Keratinocyte (primary cell): Measurements from ENCODE around the gene MTUS2. TPM values are rescaled to one million over a fixed set of nuclear protein-coding genes. Genes with fewer than 3 reads are reported as not detected.

Experiments used
- DNase-seq: peaks from one replicate; pipeline ENCODE4 v3.0.0-alpha.2; 2011; ENCODE audit warnings: low read depth, missing footprints, low spot score
- FAIRE-seq: peaks from 2 replicates; lab custom pipeline; 2011; peaks lifted over from hg19 to GRCh38; lab: Jason Lieb, UNC
- H2AFZ ChIP-seq: 2 replicates; pipeline ENCODE4 v1.6.0; 2012; ENCODE audit warnings: low read length, control low read depth, inconsistent platforms; ENCODE audit not compliant: control insufficient read depth
- H3K27ac ChIP-seq: 2 replicates; pipeline ENCODE4 v1.5.1; 2011; ENCODE audit warnings: low read length; ENCODE audit not compliant: control insufficient read depth, insufficient read depth
- H3K27me3 ChIP-seq: 3 replicates; pipeline ENCODE4 v1.6.0; 2011; ENCODE audit warnings: low read length; ENCODE audit not compliant: control insufficient read depth, insufficient read depth; ENCODE audit errors: extremely low read depth
- H3K36me3 ChIP-seq, 2 experiments: 2 replicates in 1 of 2; 3 replicates in 1 of 2; pipeline ENCODE4 v1.5.1; 2011; ENCODE audit warnings: low read length in 2 of 2, mild to moderate bottlenecking in 1 of 2; ENCODE audit not compliant: control insufficient read depth in 2 of 2, insufficient read depth in 2 of 2; ENCODE audit errors: extremely low read depth in 1 of 2
- H3K4me1 ChIP-seq: 3 replicates; pipeline ENCODE4 v1.5.1; 2011; ENCODE audit warnings: low read length; ENCODE audit not compliant: control insufficient read depth, insufficient read depth; ENCODE audit errors: extremely low read depth
- H3K4me2 ChIP-seq: 3 replicates; pipeline ENCODE4 v1.6.0; 2011; ENCODE audit warnings: low read depth, low read length; ENCODE audit not compliant: control insufficient read depth, insufficient read depth; ENCODE audit errors: extremely low read depth
- H3K4me3 ChIP-seq, 3 experiments: fragments of 200-600 bp in 1 of 3; sonication (generic) in 1 of 3; 2 replicates in 2 of 3; 3 replicates in 1 of 3; pipeline ENCODE4 v1.5.1; 2011 to 2016; ENCODE audit warnings: low read length in 3 of 3, mild to moderate bottlenecking in 3 of 3, control low read depth in 2 of 3, inconsistent platforms in 1 of 3, low read depth in 1 of 3, mixed read lengths in 1 of 3, mixed run types in 1 of 3, moderate library complexity in 1 of 3; ENCODE audit not compliant: control insufficient read depth in 2 of 3, insufficient read depth in 2 of 3; ENCODE audit errors: extremely low read depth in 1 of 3
- H3K79me2 ChIP-seq: 2 replicates; pipeline ENCODE4 v1.6.0; 2012; ENCODE audit warnings: low read length; ENCODE audit not compliant: control insufficient read depth, insufficient read depth
- H3K9ac ChIP-seq: 3 replicates; pipeline ENCODE4 v1.6.0; 2011; ENCODE audit warnings: low read length; ENCODE audit not compliant: control insufficient read depth, insufficient read depth; ENCODE audit errors: extremely low read depth
- H3K9me1 ChIP-seq: 3 replicates; pipeline ENCODE4 v1.6.0; 2011; ENCODE audit warnings: low read length; ENCODE audit not compliant: control insufficient read depth, insufficient read depth; ENCODE audit errors: extremely low read depth
- H3K9me3 ChIP-seq: 2 replicates; pipeline ENCODE4 v1.5.1; 2012; ENCODE audit warnings: low read depth, low read length; ENCODE audit not compliant: control insufficient read depth
- H4K20me1 ChIP-seq: 3 replicates; pipeline ENCODE4 v1.6.0; 2011; ENCODE audit warnings: low read length; ENCODE audit not compliant: control insufficient read depth, insufficient read depth; ENCODE audit errors: extremely low read depth
- EZH2 ChIP-seq: IDR thresholded peaks from one replicate; pipeline ENCODE4 v1.6.1; 2012; ENCODE audit warnings: inconsistent platforms, mild to moderate bottlenecking, low read length, moderate library complexity
- dilution Hi-C: fragments of 300-500 bp; cut with MboI; formaldehyde crosslinking; loops from one replicate; pipeline ENCODE4 v1.7.0; 2020; ENCODE audit warnings: low sequenced_read_pairs; ENCODE audit not compliant: extremely low pct_ligation_motif_present
- polyA plus RNA-seq, 5 experiments: library from polyadenylated mRNA; depleted of rRNA in 3 of 5; stranded (reverse) in 3 of 5; stranded (forward) in 1 of 5; unstranded in 1 of 5; fragments of >200 nt; gene quantifications; 1 replicate in 1 of 5; 2 replicates in 3 of 5; 3 replicates in 1 of 5; pipeline versions ENCODE4 v1.2.1 to v1.2.3, GENCODE V29; 2011 to 2012; ENCODE audit warnings: missing spikeins in 2 of 5, low read depth in 1 of 5, low replicate concordance in 1 of 5
- TF ChIP-seq, protein P1 (sequence below), 3 experiments: IDR thresholded peaks in 1 of 3; conservative IDR thresholded peaks in 1 of 3; optimal IDR thresholded peaks in 1 of 3; 2 replicates in 2 of 3; 3 replicates in 1 of 3; pipeline versions ENCODE3 to v1.5.1; 2011; ENCODE audit warnings: low read length in 3 of 3, mild to moderate bottlenecking in 3 of 3, moderate library complexity in 2 of 3, control low read depth in 1 of 3, inconsistent platforms in 1 of 3; ENCODE audit not compliant: insufficient read depth in 2 of 3; ENCODE audit errors: extremely low read depth in 1 of 3

The MTUS2 gene
- polyA plus RNA-seq, 1 donor (not counting 4 experiments of a cell fraction or from before 2014, with no cell fraction given), result 0.17 TPM

DNA sequence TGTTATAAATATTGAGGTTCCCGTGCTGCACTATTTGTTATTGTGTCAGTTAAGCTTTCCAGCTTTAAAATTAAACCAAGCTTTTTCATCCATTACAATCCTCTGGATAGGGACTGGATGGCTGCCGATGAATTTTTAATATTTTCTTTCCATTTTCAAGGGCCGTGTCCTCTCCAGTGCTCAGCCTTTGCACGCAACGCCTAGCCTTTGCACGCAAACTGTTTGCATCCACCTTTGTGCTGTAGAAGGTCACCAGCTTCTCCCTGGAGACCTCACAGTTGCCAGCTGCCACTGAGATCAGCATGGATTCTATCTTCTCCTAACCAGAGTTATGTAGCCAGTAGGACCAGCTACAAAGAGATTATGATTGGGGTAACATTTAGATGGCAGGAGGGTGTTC is 534.9 kb downstream of the MTUS2 start:
- no peak for TF ChIP-seq EZH2
- TF ChIP-seq, protein P1, sequence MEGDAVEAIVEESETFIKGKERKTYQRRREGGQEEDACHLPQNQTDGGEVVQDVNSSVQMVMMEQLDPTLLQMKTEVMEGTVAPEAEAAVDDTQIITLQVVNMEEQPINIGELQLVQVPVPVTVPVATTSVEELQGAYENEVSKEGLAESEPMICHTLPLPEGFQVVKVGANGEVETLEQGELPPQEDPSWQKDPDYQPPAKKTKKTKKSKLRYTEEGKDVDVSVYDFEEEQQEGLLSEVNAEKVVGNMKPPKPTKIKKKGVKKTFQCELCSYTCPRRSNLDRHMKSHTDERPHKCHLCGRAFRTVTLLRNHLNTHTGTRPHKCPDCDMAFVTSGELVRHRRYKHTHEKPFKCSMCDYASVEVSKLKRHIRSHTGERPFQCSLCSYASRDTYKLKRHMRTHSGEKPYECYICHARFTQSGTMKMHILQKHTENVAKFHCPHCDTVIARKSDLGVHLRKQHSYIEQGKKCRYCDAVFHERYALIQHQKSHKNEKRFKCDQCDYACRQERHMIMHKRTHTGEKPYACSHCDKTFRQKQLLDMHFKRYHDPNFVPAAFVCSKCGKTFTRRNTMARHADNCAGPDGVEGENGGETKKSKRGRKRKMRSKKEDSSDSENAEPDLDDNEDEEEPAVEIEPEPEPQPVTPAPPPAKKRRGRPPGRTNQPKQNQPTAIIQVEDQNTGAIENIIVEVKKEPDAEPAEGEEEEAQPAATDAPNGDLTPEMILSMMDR (optimal IDR thresholded peaks at IDR 0.05 in 1 of 3, IDR thresholded peaks at IDR 0.05 in 1 of 3, conservative IDR thresholded peaks at IDR 0.05 in 1 of 3; ENCODE audit: extremely low read depth in 1 of 3, insufficient read depth in 2 of 3, low read length in 3 of 3), result no peak
- DNase-seq (no peak), FAIRE-seq (no peak)
- H4K20me1 ChIP-seq, result no peaks in the 10 kb centered on the region
- H3K27me3 ChIP-seq, result peaks cover 13% of the 10 kb centered on the region
- H3K27ac ChIP-seq, result no peak overlapping the region
- H3K9me3 ChIP-seq, result no peaks in the 10 kb centered on the region
- no peak overlapping the region for H2AFZ ChIP-seq
- H3K4me1 ChIP-seq, result no peaks in the 10 kb centered on the region
- no peak overlapping the region for H3K4me2 ChIP-seq
- no peak overlapping the region for H3K9ac ChIP-seq
- no peaks in the 10 kb centered on the region for H3K79me2 ChIP-seq
- H3K4me3 ChIP-seq, result no peak overlapping the region
- H3K9me1 ChIP-seq, result no peaks in the 10 kb centered on the region
- dilution Hi-C loops, result no loop called here
- no peaks in the 10 kb centered on the region for H3K36me3 ChIP-seq

DNA sequence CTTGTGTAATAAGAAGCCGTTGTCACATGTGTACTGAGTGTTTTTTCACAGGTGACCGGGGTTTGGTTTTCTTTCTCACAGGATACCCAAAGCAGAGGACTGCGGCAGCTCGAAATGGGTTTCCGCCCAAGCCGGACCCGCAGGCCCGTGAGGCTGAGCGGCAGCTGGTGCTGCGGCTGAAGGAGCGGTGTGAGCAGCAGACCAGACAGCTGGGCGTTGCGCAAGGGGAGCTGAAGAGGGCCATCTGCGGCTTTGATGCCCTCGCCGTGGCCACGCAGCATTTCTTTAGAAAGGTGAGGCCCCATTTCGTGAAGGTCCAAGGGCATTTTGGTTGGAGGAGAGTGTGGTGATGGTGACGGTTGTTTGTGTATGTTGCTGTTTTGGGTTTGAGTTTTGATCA is 539.0 kb downstream of the MTUS2 start:
- DNase-seq, result no peak
- Histone ChIP-seq H3K27ac (no peak overlapping the region), H2AFZ (no peak overlapping the region), H3K9me3 (no peaks in the 10 kb centered on the region), H3K9ac (no peak overlapping the region), H3K9me1 (no peaks in the 10 kb centered on the region), H3K4me2 (no peak overlapping the region), H3K27me3 (peaks cover 6% of the 10 kb centered on the region), H4K20me1 (no peaks in the 10 kb centered on the region), H3K36me3 (no peaks in the 10 kb centered on the region), H3K79me2 (no peaks in the 10 kb centered on the region), H3K4me1 (no peaks in the 10 kb centered on the region), H3K4me3 (no peak overlapping the region)
- FAIRE-seq, result no peak
- dilution Hi-C loops, result no loop called here
- no peak for TF ChIP-seq EZH2
- TF ChIP-seq, protein P1 (optimal IDR thresholded peaks at IDR 0.05 in 1 of 3, IDR thresholded peaks at IDR 0.05 in 1 of 3, conservative IDR thresholded peaks at IDR 0.05 in 1 of 3; ENCODE audit: extremely low read depth in 1 of 3, insufficient read depth in 2 of 3, low read length in 3 of 3), result no peak
